Retinal pigment epithelial cell (primary cell): Measurements from ENCODE around the gene OGFRL1.
A peak's percentile ranks its signal among the peaks of the same experiment; 100 is the strongest.

ENCODE experiments used
- DNase-seq: peaks from one replicate; pipeline ENCODE4 v3.0.0-alpha.2; 2010; ENCODE audit warnings: low read depth
- H3K4me3 ChIP-seq: 2 replicates; pipeline ENCODE4 v1.5.1; 2011; ENCODE audit warnings: mild to moderate bottlenecking, low read length, control low read depth, moderate library complexity
- CTCF ChIP-seq: conservative IDR thresholded peaks from 2 replicates; pipeline ENCODE4 v1.5.1; 2011; ENCODE audit warnings: low read depth, low read length, control low read depth, inconsistent platforms

OGFRL1 gene

GRCh38 chr6:71338540-71339316, 50.1 kb downstream of the OGFRL1 start:
- no peak overlapping the region for H3K4me3 ChIP-seq
- DNase-seq: no peak
- TF ChIP-seq CTCF: no peak

GRCh38 chr6:71342772-71343171, 54.2 kb downstream of the OGFRL1 start:
- no peak for DNase-seq
- no peak overlapping the region for H3K4me3 ChIP-seq
- TF ChIP-seq CTCF: no peak

GRCh38 chr6:71345476-71346333, 57.1 kb downstream of the OGFRL1 start:
- TF ChIP-seq CTCF: no peak
- no peak for DNase-seq
- H3K4me3 ChIP-seq: no peak overlapping the region

GRCh38 chr6:71346334-71346694, 57.7 kb downstream of the OGFRL1 start:
- no peak for TF ChIP-seq CTCF
- no peak for DNase-seq
- no peak overlapping the region for H3K4me3 ChIP-seq

GRCh38 chr6:71347119-71347518, 58.5 kb downstream of the OGFRL1 start:
- DNase-seq: no peak
- TF ChIP-seq CTCF: no peak
- H3K4me3 ChIP-seq: no peak overlapping the region

- no peak for DNase-seq
- TF ChIP-seq CTCF: peak; percentile 56
- H3K4me3 ChIP-seq: no peak overlapping the region
Observed at GRCh38 chr6:71349395-71349794, 60.8 kb downstream of the OGFRL1 start.
